PC-3 (cell line): Measurements from ENCODE around the gene EXOSC3. TPM values are rescaled to one million over a fixed set of nuclear protein-coding genes. Genes with fewer than 3 reads are reported as not detected.
"Not testable (repeated sequence)": the region's sequence is repeated elsewhere in the genome, so short reads cannot be mapped to it uniquely, and the experiment has no call there.

Experiments
- ATAC-seq: fragments of 200-7000 bp; cut with Tn5 transposase; 2 replicates; pipeline ENCODE4 v1.9.1; 2020; ENCODE audit warnings: mild to moderate bottlenecking, moderate library complexity
- BruUV-seq: library from RNA; stranded (reverse); fragments of 400-500 nt; replicated peaks from 2 replicates; lab custom pipeline; 2021; lab: Mats Ljungman, UMichigan
- CTCF ChIA-PET: fragments of 300-600 bp; sonication (Branson Sonifier 250); formaldehyde crosslinking; loops from one replicate; lab custom pipeline; 2022; ENCODE audit warnings: antibody characterized with exemption; lab: Charles Lee
- POLR2A ChIA-PET: fragments of 300-600 bp; sonication (Branson Sonifier 250); formaldehyde crosslinking; loops from one replicate; lab custom pipeline; 2022; ENCODE audit warnings: antibody characterized with exemption; ENCODE audit not compliant: unreplicated experiment; lab: Charles Lee
- DNase-seq: peaks from one replicate; pipeline ENCODE4 v3.0.0-alpha.2; 2015
- H2AFZ ChIP-seq: fragments of 300-600 bp; sonication (generic); 2 replicates; pipeline ENCODE4 v1.6.0; 2016; ENCODE audit warnings: antibody characterized with exemption, low read length
- H3F3A ChIP-seq: fragments of 300-600 bp; sonication (generic); one replicate; pipeline ENCODE4 v1.6.0; 2017; ENCODE audit warnings: antibody characterized with exemption, low read length, control low read depth, mild to moderate bottlenecking; ENCODE audit not compliant: unreplicated experiment
- H3K27ac ChIP-seq: fragments of 300-600 bp; sonication (generic); 2 replicates; pipeline ENCODE4 v1.5.1; 2016; ENCODE audit warnings: mild to moderate bottlenecking, low read length
- H3K27me3 ChIP-seq: fragments of 300-600 bp; sonication (generic); 2 replicates; pipeline ENCODE4 v1.6.1; 2016; ENCODE audit warnings: low read length, mixed read lengths
- H3K36me3 ChIP-seq: fragments of 300-600 bp; sonication (generic); 2 replicates; pipeline ENCODE4 v1.6.1; 2016; ENCODE audit warnings: low read depth, mixed run types, low read length, mixed read lengths
- H3K4me1 ChIP-seq: fragments of 300-600 bp; sonication (generic); 2 replicates; pipeline ENCODE4 v1.5.1; 2016; ENCODE audit warnings: low read length; ENCODE audit not compliant: insufficient read depth
- H3K4me2 ChIP-seq: fragments of 300-600 bp; sonication (generic); 2 replicates; pipeline ENCODE4 v1.6.0; 2016; ENCODE audit warnings: low read length
- H3K4me3 ChIP-seq: fragments of 300-600 bp; sonication (generic); 2 replicates; pipeline ENCODE4 v1.5.1; 2016; ENCODE audit warnings: mild to moderate bottlenecking, low read length, mixed read lengths
- H3K79me2 ChIP-seq: fragments of 300-600 bp; sonication (generic); 2 replicates; pipeline ENCODE4 v1.6.1; 2017; ENCODE audit warnings: low read length, mixed read lengths
- H3K9ac ChIP-seq: fragments of 300-600 bp; sonication (generic); 2 replicates; pipeline ENCODE4 v1.6.0; 2016; ENCODE audit warnings: mild to moderate bottlenecking, low read length
- H3K9me2 ChIP-seq: fragments of 300-600 bp; sonication (generic); replicated peaks from 2 replicates; pipeline ENCODE4 v1.6.1; 2016; ENCODE audit warnings: mixed run types, low read length, mixed read lengths
- H3K9me3 ChIP-seq: fragments of 300-600 bp; sonication (generic); 2 replicates; pipeline ENCODE4 v1.6.1; 2016; ENCODE audit warnings: low read length, mixed read lengths
- H4K20me1 ChIP-seq: fragments of 300-600 bp; sonication (generic); 2 replicates; pipeline ENCODE4 v1.6.1; 2016; ENCODE audit warnings: low read length, mixed read lengths
- EZH2 ChIP-seq: fragments of 300-600 bp; sonication (generic); IDR thresholded peaks from one replicate; pipeline ENCODE4 v1.6.1; 2017; ENCODE audit warnings: antibody characterized with exemption, mild to moderate bottlenecking, low read length; ENCODE audit not compliant: unreplicated experiment
- EZH2phosphoT487 ChIP-seq: fragments of 300-600 bp; sonication (generic); IDR thresholded peaks from 2 replicates; pipeline ENCODE4 v1.6.1; 2018; ENCODE audit warnings: mild to moderate bottlenecking, antibody characterized with exemption, low read length, borderline replicate concordance
- intact Hi-C: fragments of 100-400 bp; cut with micrococcal nuclease; formaldehyde crosslinking; loops from 2 replicates; pipeline ENCODE4 v1.9.0; 2023
- total RNA-seq: library from RNA; depleted of rRNA; stranded (reverse); fragments of >200 nt; gene quantifications from 2 replicates; pipeline ENCODE4 v1.2.3, GENCODE V29; 2014
- TF ChIP-seq, protein P1 (sequence below): fragments of 300-600 bp; sonication (generic); conservative IDR thresholded peaks from 2 replicates; pipeline ENCODE4 v1.5.1; 2017; ENCODE audit warnings: antibody characterized with exemption, low read depth, mild to moderate bottlenecking, low read length

The EXOSC3 gene
- total RNA-seq, 1 experiment from 2014 or later = 98.3 TPM

DNA sequence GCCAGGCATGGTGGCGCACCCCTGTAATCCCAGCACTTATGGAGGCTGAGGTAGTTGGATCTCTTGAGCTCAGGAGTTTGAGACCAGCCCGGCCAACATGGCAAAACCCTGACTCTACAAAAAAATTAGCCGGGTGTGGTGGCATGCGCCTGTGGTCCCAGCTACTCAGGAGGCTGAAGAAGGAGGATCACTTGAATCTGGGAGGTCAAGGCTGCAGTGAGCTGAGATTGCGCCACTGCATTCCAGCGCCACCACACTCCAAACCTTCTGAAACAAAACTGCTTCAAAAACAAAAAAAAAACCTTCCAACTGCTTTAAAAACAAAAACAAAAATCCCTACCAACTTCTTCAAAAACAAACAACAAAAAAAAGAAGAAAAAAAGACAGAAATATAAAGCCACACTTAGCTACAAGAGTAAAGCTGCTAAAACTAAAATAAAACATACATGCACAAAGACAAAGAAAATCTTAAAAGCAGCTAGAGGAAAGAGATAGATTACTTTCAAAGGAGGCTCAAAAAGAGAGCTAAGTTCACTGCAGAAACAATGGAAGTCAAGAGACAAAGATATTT, 27.1 kb upstream of the EXOSC3 start:
- POLR2A ChIA-PET = no interaction called here
- Histone ChIP-seq H3K4me1 (no peaks in the 10 kb centered on the region), H3K4me2 (no peak overlapping the region), H3K9me3 (no peaks in the 10 kb centered on the region), H3K27ac (no peak overlapping the region), H3K79me2 (peaks cover 16% of the 10 kb centered on the region), H2AFZ (no peak overlapping the region), H3F3A (no peaks in the 10 kb centered on the region), H3K9me2 (no peaks in the 10 kb centered on the region), H3K4me3 (no peak overlapping the region), H3K36me3 (no peaks in the 10 kb centered on the region), H4K20me1 (no peaks in the 10 kb centered on the region), H3K27me3 (no peaks in the 10 kb centered on the region), H3K9ac (no peak overlapping the region)
- TF ChIP-seq EZH2 (no peak), EZH2phosphoT487 (no peak)
- TF ChIP-seq, protein P1, sequence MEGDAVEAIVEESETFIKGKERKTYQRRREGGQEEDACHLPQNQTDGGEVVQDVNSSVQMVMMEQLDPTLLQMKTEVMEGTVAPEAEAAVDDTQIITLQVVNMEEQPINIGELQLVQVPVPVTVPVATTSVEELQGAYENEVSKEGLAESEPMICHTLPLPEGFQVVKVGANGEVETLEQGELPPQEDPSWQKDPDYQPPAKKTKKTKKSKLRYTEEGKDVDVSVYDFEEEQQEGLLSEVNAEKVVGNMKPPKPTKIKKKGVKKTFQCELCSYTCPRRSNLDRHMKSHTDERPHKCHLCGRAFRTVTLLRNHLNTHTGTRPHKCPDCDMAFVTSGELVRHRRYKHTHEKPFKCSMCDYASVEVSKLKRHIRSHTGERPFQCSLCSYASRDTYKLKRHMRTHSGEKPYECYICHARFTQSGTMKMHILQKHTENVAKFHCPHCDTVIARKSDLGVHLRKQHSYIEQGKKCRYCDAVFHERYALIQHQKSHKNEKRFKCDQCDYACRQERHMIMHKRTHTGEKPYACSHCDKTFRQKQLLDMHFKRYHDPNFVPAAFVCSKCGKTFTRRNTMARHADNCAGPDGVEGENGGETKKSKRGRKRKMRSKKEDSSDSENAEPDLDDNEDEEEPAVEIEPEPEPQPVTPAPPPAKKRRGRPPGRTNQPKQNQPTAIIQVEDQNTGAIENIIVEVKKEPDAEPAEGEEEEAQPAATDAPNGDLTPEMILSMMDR = no peak
- intact Hi-C loops = no loop called here
- BruUV-seq = no TSS peak
- ATAC-seq (no peak), DNase-seq (no peak)
- CTCF ChIA-PET = no interaction called here

DNA sequence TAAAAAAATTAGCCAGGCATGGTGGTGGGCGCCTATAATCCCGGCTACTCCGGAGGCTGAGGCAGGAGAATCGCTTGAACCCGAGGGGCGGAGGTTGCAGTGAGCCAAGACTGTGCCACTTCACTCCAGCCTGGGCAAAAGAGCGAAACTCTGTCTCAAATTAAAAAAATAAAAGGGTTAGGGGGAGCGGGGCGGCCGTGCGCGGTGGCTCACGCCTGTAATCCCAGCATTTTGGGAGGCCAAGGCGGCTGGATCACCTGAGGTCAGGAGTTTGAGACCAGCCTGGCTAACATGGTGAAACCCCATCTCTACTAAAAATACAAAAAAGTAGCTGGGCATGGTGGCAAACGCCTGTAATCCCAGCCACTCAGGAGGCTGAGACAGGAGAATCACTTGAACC, 24.8 kb upstream of the EXOSC3 start:
- POLR2A ChIA-PET, intact Hi-C loops: not testable (repeated sequence)

DNA sequence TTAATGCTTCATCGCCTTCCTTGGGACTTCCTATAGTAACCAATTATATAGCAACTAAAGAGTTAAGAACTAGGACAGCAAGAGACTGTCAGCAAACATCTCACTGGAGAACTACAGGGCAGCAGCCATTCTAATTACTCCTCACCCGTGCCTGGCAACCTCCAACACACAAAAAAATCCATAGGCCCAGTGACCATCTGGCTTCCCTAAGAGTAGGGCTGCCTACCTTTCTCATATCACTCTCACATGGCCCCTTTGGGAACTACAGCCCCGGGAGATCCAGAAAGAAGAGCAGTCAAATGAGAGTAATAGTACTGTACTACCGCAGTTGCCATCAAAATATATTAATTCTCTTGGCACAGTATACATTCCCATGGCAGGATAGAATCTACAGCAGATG, 21.4 kb upstream of the EXOSC3 start:
- no TSS peak for BruUV-seq
- TF ChIP-seq, protein P1 = no peak
- no peak for TF ChIP-seq EZH2
- TF ChIP-seq EZH2phosphoT487 = no peak
- Histone ChIP-seq H3K27ac (no peak overlapping the region), H4K20me1 (peaks cover 15% of the 10 kb centered on the region), H3K4me2 (no peak overlapping the region), H3K27me3 (no peaks in the 10 kb centered on the region), H3K4me1 (no peaks in the 10 kb centered on the region), H3K4me3 (no peak overlapping the region), H3K9me3 (no peaks in the 10 kb centered on the region), H2AFZ (no peak overlapping the region), H3K36me3 (no peaks in the 10 kb centered on the region), H3K9ac (no peak overlapping the region), H3K79me2 (peaks cover 69% of the 10 kb centered on the region), H3K9me2 (no peaks in the 10 kb centered on the region), H3F3A (no peaks in the 10 kb centered on the region)
- intact Hi-C loops = no loop called here
- ATAC-seq (no peak), DNase-seq (no peak)
- POLR2A ChIA-PET = no interaction called here
- CTCF ChIA-PET = no interaction called here

More for the DNA sequence above, 24.8 kb upstream of the EXOSC3 start:
- H3K4me2 ChIP-seq, H3K9me3 ChIP-seq, H3K4me3 ChIP-seq, CTCF ChIA-PET, ATAC-seq, H3K27me3 ChIP-seq, DNase-seq, BruUV-seq, H3K4me1 ChIP-seq, H2AFZ ChIP-seq, H3F3A ChIP-seq, H3K9me2 ChIP-seq, H3K27ac ChIP-seq, H3K36me3 ChIP-seq, H4K20me1 ChIP-seq, H3K9ac ChIP-seq: not testable (repeated sequence)
- peaks cover 34% of the 10 kb centered on the region for H3K79me2 ChIP-seq
